OCI-M1 (cell line): ENCODE results near the gene SNRPD3.

Experiments used
- DNase-seq: peaks from one replicate; lab custom pipeline; 2025; lab: John Stamatoyannopoulos, UW

Gene SNRPD3

DNA sequence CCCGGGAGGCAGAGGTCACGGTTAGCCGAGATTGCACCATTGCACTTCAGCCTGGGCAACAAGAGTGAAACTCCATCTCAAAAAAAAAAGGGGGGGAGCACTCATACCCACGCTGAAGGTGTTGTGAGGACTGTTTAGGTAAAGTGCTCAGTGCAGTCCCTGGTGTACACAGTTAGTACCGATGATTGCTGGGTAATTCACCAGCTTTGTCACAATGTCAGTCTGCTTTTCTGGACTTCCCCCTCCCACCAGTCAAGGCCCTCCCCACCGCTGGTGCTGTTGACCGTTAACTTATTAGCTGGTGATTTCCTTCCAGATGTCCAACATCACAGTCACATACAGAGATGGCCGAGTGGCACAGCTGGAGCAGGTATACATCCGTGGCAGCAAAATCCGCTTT lies 11.9 kb downstream of the SNRPD3 start:
- DNase-seq, result no peak

DNA sequence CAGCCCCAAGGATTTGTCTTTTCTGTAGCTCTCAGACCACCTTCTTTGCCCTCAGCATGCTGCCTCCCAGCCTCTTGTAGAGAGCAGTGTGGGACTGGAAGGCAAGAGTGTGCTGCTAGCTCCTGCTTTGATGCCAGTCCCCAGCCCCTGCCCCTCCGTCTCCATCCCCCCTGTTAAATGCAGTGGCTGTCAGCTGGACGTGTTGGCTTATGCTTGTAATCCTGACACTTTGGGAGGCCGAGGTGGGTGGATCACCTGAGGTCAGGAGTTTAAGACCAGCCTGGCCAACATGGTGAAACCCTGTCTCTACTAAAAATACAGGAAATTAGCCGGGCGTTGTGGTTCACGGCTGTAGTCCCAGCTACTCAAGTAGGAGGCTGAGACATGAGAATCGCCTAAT lies 15.5 kb downstream of the SNRPD3 start:
- DNase-seq, result no peak

GRCh38 chr22:24576778-24577177 lies 21.0 kb downstream of the SNRPD3 start:
- no peak for DNase-seq

- no peak for DNase-seq
These were observed 22.8 kb downstream of the SNRPD3 start for GRCh38 chr22:24578355-24579257.

DNA sequence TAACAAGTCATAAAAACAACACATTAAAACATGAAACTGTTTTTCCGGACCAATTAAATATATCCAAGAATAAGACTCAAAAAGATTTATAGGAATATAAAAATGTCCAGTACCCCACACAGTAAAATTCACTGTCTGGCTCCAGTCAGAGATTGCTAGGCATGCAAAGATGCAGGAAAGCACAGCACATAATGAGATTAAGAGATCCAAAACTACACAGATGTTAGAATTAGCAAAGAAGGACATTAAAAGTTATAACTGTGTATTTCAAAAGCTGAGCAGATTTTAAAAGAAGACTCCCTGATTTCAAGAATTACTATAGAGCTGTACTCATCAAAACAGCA lies 23.4 kb downstream of the SNRPD3 start:
- no peak for DNase-seq

- DNase-seq, result no peak
These were observed 24.5 kb downstream of the SNRPD3 start for GRCh38 chr22:24580276-24580675.

- no peak for DNase-seq
These were observed 26.4 kb downstream of the SNRPD3 start for GRCh38 chr22:24582056-24582814.

DNA sequence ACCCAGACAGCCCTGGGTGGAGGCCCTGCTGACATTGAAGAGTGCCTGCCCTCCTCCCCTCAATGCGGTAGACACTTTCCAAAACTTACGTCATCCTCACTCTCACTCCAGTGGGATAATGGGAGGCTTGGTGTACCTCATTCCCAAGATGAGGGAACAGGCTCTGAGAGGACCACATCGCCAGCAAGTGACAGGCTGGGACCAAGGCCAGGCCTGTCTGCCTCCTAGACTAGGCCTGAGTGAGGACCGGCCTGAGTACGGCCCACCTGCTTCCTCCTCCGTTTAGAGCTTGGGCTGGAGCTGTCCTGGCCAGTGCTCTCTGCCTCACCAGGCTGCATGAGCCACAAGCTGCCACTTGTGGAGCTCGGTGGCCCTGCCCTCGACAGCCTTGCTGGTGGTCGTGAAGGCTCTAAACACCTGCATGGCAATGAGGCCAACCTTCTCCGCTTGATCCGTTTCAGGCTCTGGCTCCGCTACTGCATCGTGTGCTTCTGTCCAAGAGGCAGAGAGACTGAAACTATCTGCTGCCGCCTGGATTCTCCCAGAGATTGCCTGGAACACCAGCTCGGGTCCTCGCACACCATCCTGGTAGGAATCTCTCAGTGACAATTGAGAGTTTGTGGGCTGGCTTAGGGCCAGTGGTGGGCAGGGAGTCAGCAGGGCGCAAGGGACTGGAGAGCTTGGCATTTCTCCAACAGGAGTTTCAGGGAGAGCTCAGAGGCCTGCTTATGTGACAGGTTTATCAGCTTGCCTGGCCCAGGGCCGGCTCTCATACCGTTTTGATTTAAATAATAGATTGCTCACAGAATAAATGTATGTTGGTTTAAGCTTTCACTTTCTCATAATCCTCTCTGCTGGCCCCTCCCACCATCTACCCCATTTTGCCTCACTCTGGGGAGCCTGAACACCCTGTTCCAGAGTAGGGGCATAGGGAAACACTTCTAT lies 27.7 kb downstream of the SNRPD3 start:
- peak; percentile 62 for DNase-seq

GRCh38 chr22:24584166-24584790 lies 28.5 kb downstream of the SNRPD3 start:
- no peak for DNase-seq

- DNase-seq, result no peak
These were observed 29.1 kb downstream of the SNRPD3 start for GRCh38 chr22:24584871-24585411.

- DNase-seq, result no peak
These were observed 29.7 kb downstream of the SNRPD3 start for GRCh38 chr22:24585461-24585860.

DNA sequence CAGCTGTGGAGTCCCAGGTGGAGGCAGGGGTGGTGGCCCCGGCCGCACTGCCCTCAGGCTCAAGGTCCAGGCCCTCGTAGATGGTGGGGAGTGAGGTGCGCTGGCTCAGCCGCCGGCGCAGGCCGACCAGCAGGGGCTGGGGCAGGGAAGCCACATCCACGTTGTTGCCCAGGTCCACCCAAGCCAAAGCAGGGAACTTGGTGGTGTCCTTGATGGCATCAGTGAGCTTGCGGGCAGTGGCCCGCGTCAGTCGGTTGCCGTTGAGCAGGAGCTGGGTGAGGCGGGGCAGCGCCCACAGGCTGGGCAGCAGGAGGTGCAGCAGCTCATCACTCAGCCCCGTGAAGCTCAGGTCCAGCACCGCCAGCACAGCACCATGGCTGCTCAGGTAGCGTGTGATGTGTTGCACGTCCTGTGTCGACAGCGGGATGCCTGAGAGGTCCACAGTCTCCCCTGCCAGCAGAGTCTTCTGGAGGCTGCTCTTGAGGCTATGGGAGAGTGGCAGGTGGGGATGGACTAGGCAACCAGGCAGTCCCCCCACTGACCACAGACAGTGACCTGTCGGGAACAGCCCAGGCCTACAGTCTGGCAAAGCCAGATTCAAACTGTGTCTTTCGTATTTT lies 30.2 kb downstream of the SNRPD3 start:
- DNase-seq, result no peak

DNA sequence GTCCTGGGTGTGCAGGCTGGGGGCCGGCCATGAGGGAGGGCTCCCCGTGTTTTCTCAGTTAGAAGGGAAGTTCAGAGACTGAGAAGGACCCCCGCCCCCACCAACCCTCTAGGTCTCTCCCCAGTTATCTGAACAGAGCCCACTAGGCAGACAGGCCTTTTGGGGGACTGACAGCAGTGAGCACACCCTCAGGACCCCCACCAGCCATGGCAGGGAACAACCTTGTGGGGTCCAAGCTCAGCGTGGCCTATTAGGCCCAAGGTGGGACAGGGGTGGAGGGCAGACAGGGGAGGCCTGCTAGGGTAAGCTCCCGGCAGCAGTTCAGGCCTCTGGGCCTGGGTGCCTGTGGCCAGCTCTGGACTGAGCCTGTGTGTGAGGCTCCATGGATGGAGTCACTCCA lies 31.5 kb downstream of the SNRPD3 start:
- DNase-seq, result no peak

DNA sequence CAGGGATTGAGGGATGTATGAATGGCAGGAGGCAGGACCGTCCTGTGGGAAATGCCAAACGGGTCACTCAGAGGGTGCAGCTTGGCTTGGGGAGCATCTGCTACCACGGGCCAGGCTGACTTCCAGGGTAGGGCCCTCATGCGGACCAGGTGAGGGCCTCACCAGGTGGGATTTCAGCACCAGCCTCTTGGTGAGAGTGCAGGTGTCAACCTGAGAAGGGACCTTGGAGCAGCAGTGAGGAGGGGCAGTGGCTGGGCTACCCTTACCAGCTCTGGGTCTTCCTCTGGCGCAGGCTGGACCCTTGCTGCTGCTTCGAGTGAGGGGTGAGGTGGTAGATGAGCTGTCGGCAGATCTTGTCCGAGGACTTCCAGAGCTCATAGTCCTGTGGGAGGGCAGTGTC lies 32.1 kb downstream of the SNRPD3 start:
- DNase-seq, result no peak

DNA sequence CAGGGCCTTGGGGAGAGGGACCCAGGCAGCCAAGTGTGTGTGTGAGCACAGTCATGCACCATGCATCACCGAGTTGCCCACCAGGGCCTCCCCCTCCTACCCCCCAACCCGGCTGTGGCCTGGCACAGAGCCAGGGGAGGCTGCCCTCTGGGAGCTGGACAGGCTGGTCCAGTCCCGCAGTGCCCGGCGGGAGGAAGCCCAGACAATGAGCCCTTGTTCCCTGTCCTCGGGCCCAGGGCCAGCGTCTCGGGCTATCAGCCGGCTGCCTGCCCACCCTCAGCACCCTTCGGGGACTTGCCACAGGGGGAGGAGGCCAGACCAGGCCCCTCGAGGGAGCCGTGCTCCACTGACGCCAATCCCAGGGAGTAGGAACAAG lies 32.6 kb downstream of the SNRPD3 start:
- no peak for DNase-seq

- no peak for DNase-seq
These were observed 33.1 kb downstream of the SNRPD3 start for GRCh38 chr22:24588757-24589481.

DNA sequence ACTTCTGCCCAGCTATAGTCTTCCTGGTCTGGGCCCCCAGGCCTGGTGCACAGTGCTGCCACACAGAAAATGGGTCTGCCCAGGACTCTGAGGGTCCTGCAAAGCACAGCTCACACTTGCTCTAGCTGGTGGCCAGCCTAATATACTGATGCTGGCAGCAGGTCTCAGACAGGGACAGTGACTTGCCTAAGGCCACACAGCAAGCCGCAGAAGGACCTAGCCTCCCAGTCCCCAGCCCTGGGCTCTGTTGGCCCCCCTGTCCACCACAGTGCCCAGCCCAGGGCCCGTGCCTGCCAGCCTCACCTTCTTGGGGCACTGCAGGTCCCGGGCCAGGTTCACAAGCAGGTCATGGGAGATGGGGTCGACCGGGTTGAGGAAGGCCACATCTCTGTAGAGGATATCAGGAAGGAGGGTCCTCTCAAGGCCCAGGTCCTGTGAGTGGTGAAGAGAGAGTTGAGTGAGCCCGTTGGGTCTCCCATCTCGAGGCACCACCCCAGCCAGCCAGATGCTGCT lies 33.8 kb downstream of the SNRPD3 start:
- DNase-seq, result no peak

- no peak for DNase-seq
These were observed 34.9 kb downstream of the SNRPD3 start for GRCh38 chr22:24590596-24591173.

- DNase-seq, result no peak
These were observed 35.6 kb downstream of the SNRPD3 start for GRCh38 chr22:24591286-24591830.
